SK-N-SH treated with all-trans-retinoic acid at 6 μM for 48 hours (cell line): ENCODE results near the gene SPNS1.

Experiments used
- ATAC-seq: fragments of 200-7000 bp; cut with Tn5 transposase; 3 replicates; pipeline ENCODE4 v1.9.1; 2020; ENCODE audit warnings: mild to moderate bottlenecking, moderate library complexity
- CREB5 ChIP-seq: fragments of 250-450 bp; sonication (Bioruptor Pico); IDR thresholded peaks from 2 replicates; pipeline ENCODE4 v1.5.1; 2020; ENCODE audit warnings: low read depth, mild to moderate bottlenecking, moderate library complexity
- CSRNP3 ChIP-seq: fragments of 250-450 bp; sonication (Bioruptor Pico); IDR thresholded peaks from 2 replicates; pipeline ENCODE4 v1.5.1; 2021; ENCODE audit warnings: mild to moderate bottlenecking, moderate library complexity
- ESRRG ChIP-seq: fragments of 250-450 bp; sonication (Bioruptor Pico); IDR thresholded peaks from 2 replicates; pipeline ENCODE4 v1.6.1; 2021; ENCODE audit warnings: mild to moderate bottlenecking
- GLIS3 ChIP-seq: fragments of 250-450 bp; sonication (Bioruptor Pico); IDR thresholded peaks from 2 replicates; pipeline ENCODE4 v1.5.0; 2020; ENCODE audit warnings: mild to moderate bottlenecking, moderate library complexity
- ISL1 ChIP-seq: fragments of 250-450 bp; sonication (Bioruptor Pico); IDR thresholded peaks from 2 replicates; pipeline ENCODE4 v2.1.2; 2022; ENCODE audit warnings: mild to moderate bottlenecking, moderate library complexity
- OSR1 ChIP-seq: fragments of 250-450 bp; sonication (Bioruptor Pico); IDR thresholded peaks from 2 replicates; pipeline ENCODE4 v1.8.0; 2022; ENCODE audit warnings: moderate library complexity, mild to moderate bottlenecking, inconsistent platforms
- PATZ1 ChIP-seq: fragments of 250-450 bp; sonication (Bioruptor Pico); IDR thresholded peaks from 2 replicates; pipeline ENCODE4 v1.8.0; 2020; ENCODE audit warnings: mild to moderate bottlenecking, moderate library complexity, borderline replicate concordance
- RARB ChIP-seq: fragments of 250-450 bp; sonication (Bioruptor Pico); IDR thresholded peaks from 2 replicates; pipeline ENCODE4 v1.8.0; 2021; ENCODE audit warnings: mild to moderate bottlenecking, moderate library complexity
- SNAI2 ChIP-seq: fragments of 250-450 bp; sonication (Bioruptor Pico); IDR thresholded peaks from 2 replicates; pipeline ENCODE4 v1.5.0; 2020; ENCODE audit warnings: mild to moderate bottlenecking, moderate library complexity
- TOX ChIP-seq: fragments of 250-450 bp; sonication (Bioruptor Pico); IDR thresholded peaks from 2 replicates; pipeline ENCODE4 v1.8.0; 2021; ENCODE audit warnings: mild to moderate bottlenecking, moderate library complexity, borderline replicate concordance
- ZC3H10 ChIP-seq: fragments of 250-450 bp; sonication (Bioruptor Pico); IDR thresholded peaks from 2 replicates; pipeline ENCODE4 v1.5.1; 2021; ENCODE audit warnings: mild to moderate bottlenecking, moderate library complexity
- ZFP3 ChIP-seq: fragments of 250-450 bp; sonication (Bioruptor Pico); IDR thresholded peaks from 2 replicates; pipeline ENCODE4 v1.5.0; 2020; ENCODE audit warnings: mild to moderate bottlenecking, moderate library complexity
- ZFP30 ChIP-seq: fragments of 450-650 bp; formaldehyde crosslinking; IDR thresholded peaks from 2 replicates; pipeline ENCODE4 v1.5.0; 2022; ENCODE audit warnings: mild to moderate bottlenecking, moderate library complexity
- ZNF70 ChIP-seq: fragments of 450-650 bp; formaldehyde crosslinking; IDR thresholded peaks from 2 replicates; pipeline ENCODE4 v1.5.0; 2020; ENCODE audit warnings: mild to moderate bottlenecking, moderate library complexity
- TF ChIP-seq, protein P1 (sequence below): fragments of 250-450 bp; sonication (Bioruptor Pico); IDR thresholded peaks from 2 replicates; pipeline ENCODE4 v1.5.0; 2020; ENCODE audit warnings: mild to moderate bottlenecking, moderate library complexity
- TF ChIP-seq, protein P2 (sequence below): fragments of 250-450 bp; sonication (Bioruptor Pico); IDR thresholded peaks from 2 replicates; pipeline ENCODE4 v1.8.0; 2021; ENCODE audit warnings: low read depth, mild to moderate bottlenecking, moderate library complexity, borderline replicate concordance

The SPNS1 gene

GRCh38 chr16:28983644-28984043 is 9.1 kb downstream of the SPNS1 start (continued):
- TF ChIP-seq, protein P1, sequence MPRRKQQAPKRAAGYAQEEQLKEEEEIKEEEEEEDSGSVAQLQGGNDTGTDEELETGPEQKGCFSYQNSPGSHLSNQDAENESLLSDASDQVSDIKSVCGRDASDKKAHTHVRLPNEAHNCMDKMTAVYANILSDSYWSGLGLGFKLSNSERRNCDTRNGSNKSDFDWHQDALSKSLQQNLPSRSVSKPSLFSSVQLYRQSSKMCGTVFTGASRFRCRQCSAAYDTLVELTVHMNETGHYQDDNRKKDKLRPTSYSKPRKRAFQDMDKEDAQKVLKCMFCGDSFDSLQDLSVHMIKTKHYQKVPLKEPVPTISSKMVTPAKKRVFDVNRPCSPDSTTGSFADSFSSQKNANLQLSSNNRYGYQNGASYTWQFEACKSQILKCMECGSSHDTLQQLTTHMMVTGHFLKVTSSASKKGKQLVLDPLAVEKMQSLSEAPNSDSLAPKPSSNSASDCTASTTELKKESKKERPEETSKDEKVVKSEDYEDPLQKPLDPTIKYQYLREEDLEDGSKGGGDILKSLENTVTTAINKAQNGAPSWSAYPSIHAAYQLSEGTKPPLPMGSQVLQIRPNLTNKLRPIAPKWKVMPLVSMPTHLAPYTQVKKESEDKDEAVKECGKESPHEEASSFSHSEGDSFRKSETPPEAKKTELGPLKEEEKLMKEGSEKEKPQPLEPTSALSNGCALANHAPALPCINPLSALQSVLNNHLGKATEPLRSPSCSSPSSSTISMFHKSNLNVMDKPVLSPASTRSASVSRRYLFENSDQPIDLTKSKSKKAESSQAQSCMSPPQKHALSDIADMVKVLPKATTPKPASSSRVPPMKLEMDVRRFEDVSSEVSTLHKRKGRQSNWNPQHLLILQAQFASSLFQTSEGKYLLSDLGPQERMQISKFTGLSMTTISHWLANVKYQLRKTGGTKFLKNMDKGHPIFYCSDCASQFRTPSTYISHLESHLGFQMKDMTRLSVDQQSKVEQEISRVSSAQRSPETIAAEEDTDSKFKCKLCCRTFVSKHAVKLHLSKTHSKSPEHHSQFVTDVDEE (CRISPR knock-in tag), result no peak

DNA sequence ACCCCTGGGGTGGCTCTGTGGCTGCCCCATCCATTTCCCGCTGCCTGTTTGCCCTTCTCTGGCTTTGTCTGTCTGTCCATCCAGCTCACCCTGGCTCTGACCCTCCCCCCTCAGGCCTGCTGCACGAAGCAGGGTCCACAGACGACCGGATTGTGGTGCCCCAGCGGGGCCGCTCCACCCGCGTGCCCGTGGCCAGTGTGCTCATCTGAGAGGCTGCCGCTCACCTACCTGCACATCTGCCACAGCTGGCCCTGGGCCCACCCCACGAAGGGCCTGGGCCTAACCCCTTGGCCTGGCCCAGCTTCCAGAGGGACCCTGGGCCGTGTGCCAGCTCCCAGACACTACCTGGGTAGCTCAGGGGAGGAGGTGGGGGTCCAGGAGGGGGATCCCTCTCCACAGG is 9.5 kb downstream of the SPNS1 start:
- no peak for ATAC-seq
- TF ChIP-seq RARB (no peak), GLIS3 (CRISPR knock-in tag) (no peak), OSR1 (CRISPR knock-in tag) (no peak), CSRNP3 (CRISPR knock-in tag) (no peak), ISL1 (CRISPR knock-in tag) (no peak), ZFP3 (CRISPR knock-in tag) (no peak), SNAI2 (CRISPR knock-in tag) (no peak), ESRRG (no peak), CREB5 (CRISPR knock-in tag) (no peak), ZC3H10 (no peak), TOX (CRISPR knock-in tag) (no peak), ZFP30 (CRISPR knock-in tag) (no peak), PATZ1 (CRISPR knock-in tag) (no peak), ZNF70 (CRISPR knock-in tag) (no peak)
- TF ChIP-seq, protein P2, sequence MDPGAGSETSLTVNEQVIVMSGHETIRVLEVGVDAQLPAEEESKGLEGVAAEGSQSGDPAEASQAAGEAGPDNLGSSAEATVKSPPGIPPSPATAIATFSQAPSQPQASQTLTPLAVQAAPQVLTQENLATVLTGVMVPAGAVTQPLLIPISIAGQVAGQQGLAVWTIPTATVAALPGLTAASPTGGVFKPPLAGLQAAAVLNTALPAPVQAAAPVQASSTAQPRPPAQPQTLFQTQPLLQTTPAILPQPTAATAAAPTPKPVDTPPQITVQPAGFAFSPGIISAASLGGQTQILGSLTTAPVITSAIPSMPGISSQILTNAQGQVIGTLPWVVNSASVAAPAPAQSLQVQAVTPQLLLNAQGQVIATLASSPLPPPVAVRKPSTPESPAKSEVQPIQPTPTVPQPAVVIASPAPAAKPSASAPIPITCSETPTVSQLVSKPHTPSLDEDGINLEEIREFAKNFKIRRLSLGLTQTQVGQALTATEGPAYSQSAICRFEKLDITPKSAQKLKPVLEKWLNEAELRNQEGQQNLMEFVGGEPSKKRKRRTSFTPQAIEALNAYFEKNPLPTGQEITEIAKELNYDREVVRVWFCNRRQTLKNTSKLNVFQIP, result no peak
- TF ChIP-seq, all 23 proteins: peak for 0

GRCh38 chr16:28984619-28985135 is 10.1 kb downstream of the SPNS1 start, which contains the start of gene LAT:
Gene LAT (plus strand): TSS chr16:28985052. CDS start chr16:28985418, 366 bp downstream.
- TF ChIP-seq ISL1 (CRISPR knock-in tag) (no peak), TOX (CRISPR knock-in tag) (no peak)
- no peak for ATAC-seq

GRCh38 chr16:28985211-28986041 is 10.8 kb downstream of the SPNS1 start:
- no peak for ATAC-seq
- TF ChIP-seq PATZ1 (CRISPR knock-in tag) (no peak), RARB (no peak), TOX (CRISPR knock-in tag) (no peak)
